ENCODE measurements around the gene BMP8B.
"Not testable (repeated sequence)": the region's sequence is repeated elsewhere in the genome, so short reads cannot be mapped to it uniquely, and the experiment has no call there.

Gene BMP8B

DNA sequence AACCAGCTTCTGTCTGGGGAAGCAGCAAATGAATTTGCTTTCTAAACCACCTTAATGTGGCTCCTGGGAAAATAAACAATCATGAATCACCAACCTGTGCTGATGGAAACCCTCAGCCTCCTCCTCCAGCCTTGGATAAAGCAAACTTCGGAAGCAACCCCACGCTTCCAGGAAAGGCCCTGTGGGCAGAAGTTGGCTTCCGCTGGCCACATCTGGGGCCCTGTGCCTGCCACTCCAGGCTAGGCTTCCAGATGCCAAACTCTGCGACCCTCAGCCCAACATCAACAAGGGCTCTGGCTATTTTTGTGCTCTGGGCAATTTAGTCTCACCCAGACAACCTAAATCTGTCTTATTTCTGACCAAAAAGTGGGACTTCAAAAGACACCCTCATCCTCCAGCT is 11.4 kb downstream of the BMP8B start:
- no peak for DNase-seq

GRCh38 chr1:39776886-39777285 is 11.8 kb downstream of the BMP8B start:
- DNase-seq: no peak

- no peak for DNase-seq
Observed at GRCh38 chr1:39776400-39776713, 12.3 kb downstream of the BMP8B start.

- not testable (repeated sequence) for DNase-seq
Observed at GRCh38 chr1:39775676-39776399, 12.8 kb downstream of the BMP8B start.

- DNase-seq: not testable (repeated sequence)
Observed at GRCh38 chr1:39775141-39775540, 13.5 kb downstream of the BMP8B start.

GRCh38 chr1:39773369-39773979 is 15.2 kb downstream of the BMP8B start:
- not testable (repeated sequence) for DNase-seq

DNA sequence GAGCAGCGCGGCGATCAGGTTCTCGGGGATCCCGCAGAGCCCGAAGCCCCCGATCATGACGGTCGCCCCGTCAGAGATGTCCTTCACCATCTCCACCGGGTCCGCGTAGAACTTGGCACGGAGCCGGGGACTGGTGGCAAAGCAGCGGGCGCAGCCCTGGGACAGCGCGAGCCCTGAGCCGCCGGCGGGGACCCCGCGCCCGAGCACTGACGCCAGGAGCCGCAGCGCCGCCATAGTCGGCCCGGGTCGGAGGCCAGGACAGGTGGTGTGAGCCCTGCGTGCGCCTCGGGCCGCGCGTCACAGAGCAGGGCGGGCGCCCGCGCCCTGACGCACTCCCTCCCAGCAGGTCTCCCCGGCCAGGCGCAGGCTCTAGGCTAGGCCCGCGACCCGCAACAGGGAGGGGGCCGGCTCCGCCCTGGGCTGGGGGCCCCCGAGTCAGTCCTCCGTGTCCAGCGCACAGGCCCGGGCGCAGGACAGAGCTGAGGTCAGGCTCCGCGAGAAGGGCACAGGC is 17.6 kb downstream of the BMP8B start, which contains the start of gene OXCT2:
OXCT2 (minus strand) TSS at position 327 of the 511 bp plus-strand sequence; CDS start at position 234, 93 bp downstream.
- not testable (repeated sequence) for DNase-seq

DNA sequence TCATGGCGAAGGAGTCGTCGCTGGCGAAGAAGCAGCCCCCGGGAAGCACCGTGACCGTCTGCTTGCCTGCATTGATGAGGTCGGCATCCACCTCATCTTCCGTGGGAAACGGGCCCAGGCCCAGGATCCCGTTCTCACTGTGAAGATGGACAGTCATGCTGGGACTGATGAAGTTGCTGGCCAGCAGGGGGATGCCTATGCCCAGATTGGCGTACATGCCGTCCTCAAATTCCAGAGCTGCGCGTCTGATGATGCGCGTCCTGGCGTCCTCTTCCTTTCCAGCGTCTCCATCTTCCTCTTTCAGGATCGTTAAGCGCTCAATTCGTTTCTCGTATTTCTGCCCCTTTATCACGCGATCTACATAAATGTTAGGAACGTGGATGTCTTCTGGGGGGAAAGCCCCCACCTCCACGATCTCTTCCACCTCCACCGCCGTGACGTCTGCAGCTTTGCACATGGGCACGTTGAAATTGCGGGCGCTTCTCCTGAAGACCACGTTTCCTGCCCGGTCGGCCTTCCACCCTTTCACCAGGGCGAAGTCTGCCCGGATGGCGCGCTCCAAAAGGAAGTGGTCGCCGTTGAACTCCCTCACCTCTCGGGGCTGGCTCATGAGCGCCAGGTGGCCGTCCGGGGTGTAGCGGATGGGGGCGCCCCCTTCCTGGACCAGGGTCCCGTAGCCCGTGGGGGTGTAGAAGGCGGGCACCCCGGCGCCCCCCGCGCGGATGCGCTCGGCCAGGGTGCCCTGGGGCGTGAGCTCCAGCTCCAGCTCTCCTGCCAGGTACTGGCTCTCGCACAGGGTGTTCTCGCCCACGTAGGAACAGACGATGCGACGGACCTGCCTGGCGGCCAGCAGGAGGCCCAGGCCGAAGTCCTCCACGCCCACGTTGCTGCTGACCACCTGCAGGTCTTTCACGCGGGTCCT is 18.3 kb downstream of the BMP8B start:
- not testable (repeated sequence) for DNase-seq

- DNase-seq: not testable (repeated sequence)
Observed at GRCh38 chr1:39769502-39769901, 19.2 kb downstream of the BMP8B start.

GRCh38 chr1:39766466-39766865 is 22.2 kb downstream of the BMP8B start:
- DNase-seq: not testable (repeated sequence)

DNA sequence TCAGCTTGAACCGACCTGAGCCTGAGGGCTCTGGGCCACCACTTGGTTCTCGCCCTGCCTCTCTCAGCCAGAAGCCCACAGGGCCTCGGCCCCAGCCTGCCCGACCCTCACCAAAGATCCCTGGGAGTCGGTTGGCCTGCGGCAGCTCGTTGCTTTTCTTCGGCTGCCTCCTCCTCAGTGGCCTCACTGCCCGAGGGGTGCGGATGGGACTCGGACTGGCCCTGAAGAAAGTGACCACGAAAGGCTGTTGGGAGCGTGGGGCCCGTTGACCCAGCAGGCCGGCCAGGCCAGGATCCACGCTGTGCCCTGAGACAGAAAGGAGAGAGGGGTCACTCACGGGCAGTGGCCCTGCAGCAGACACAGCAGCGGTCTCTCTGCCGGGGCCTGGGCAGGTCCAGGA is 24.2 kb downstream of the BMP8B start:
- DNase-seq: not testable (repeated sequence)

- not testable (repeated sequence) for DNase-seq
Observed at GRCh38 chr1:39763619-39764374, 24.9 kb downstream of the BMP8B start.

GRCh38 chr1:39762550-39763540 is 25.8 kb downstream of the BMP8B start:
- no peak for DNase-seq

DNA sequence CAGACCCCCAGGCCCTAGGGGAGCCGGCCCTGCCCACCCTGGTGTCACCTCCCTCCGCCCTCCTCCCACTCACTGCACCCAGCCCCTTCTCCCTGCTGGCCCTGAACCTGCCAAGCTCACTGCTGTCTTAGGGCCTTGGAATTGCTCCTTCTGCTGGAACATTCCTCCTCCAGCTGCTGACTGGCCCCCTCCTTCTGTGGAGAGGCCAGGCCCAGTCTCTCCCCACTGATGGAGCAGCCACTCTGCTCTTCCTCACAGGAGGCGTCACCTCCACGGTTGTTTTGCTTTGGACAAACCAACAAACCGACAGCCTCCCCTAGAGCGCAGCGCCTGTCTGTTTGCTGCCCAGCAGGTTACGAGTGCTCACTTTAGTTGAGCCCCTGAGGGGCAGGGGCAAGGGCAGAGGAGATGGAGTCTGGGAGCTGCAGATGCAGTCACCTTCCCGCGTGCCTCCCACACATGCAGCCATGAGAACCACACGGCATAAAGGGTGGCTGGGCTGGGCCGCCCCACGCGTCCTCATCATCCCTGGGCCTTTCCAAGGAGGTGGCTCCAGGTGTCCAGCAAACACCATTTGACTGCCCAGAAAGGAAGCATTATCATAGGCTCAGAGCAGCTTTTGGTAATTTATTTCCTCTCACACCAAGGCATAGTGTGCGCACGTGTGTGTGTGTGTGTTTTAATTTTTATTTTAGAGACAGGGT is 27.0 kb downstream of the BMP8B start:
- DNase-seq: no peak

DNA sequence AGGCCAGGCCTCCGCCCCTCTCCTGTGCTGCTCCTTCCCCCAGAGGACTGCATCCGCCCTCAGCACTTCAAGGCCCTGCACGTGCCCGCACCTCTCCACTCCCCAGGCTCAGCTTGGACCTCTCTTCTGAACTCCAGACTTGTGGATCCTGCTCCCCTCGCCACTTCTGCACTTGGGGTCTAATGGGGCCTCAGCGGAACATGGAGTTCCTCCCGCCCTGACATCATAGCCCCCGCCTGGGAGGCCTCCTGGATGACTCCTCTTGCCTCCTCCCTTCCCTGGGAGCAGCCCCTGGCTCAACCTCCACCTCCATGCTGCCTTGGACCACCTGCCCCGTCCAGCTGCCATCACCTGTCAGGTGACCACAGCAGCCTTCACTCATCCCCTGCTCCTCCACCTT is 27.6 kb downstream of the BMP8B start:
- no peak for DNase-seq

- no peak for DNase-seq
Observed at GRCh38 chr1:39760074-39761008, 28.3 kb downstream of the BMP8B start.

GRCh38 chr1:39759436-39759726 is 29.3 kb downstream of the BMP8B start:
- DNase-seq: no peak

- no peak for DNase-seq
Observed at GRCh38 chr1:39758556-39759435, 29.9 kb downstream of the BMP8B start.

GRCh38 chr1:39757501-39757900 is 31.2 kb downstream of the BMP8B start:
- DNase-seq: no peak
